Pons (tissue), 1 donor: ENCODE results near the gene MAN1A1.

Experiments used
- DNase-seq: peaks from one replicate; pipeline ENCODE4 v3.0.0-alpha.2; 2016; ENCODE audit warnings: low spot score

The MAN1A1 gene

GRCh38 chr6:119269266-119270103 lies 80.1 kb downstream of the MAN1A1 start:
- DNase-seq, result no peak

DNA sequence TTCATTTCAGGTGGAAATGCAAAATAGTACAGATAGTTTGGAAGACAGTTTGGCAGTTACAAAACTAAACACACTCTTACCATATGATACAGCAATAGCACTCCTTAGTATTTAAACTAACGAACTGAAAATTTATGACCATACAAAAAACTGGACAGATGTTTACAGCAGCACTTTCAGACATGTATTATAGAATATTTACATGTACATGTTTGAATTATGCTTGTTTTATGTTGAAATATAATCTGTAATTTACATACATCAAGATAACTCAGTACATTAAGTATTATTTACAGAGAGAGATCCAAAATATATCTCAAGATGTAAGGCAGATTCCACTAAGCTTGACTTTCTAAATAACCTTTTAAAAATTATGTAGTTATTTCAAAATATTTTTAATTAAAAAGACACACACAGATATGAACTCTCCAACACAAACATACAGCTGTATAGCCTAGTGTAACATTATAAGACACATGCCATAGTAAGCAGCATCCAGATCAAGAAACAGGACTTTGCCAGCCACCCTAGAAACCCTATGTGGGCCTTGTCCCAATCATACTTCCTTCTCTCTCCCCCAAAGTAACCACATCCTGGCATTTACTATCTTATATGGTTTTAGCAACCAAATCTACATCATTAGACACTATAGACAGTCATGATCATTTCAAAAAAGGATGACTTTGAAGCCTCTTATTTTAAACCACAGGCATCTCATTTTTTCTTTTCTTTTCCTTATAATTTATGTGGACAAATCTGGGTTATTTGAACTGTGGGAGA lies 82.2 kb downstream of the MAN1A1 start:
- no peak for DNase-seq

DNA sequence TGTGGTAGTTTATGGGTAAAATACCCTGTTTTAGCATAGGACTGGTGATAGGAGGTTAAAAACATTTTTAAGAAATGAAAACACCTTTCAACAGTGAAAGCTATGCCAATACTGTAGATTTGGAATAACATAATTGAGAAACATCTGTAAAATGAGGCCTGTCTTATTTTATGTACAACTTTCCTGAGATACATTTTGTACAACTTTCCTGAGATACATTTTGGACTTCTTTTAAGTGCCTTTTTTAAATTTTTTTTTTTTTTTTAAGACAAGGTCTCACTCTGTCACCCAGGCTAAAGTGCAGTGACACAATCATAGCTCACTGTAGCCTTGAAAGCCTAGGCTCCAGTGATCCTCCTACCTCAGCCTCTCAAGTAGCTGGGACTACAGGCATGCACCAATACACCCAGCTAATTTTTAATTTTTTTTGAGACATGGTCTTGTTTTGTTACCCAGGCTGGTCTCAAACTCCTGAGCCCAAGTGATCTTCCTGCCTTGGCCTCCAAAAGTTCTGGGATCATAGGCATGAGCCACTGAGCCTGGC lies 84.6 kb downstream of the MAN1A1 start:
- no peak for DNase-seq

- DNase-seq, result no peak
These were observed 86.9 kb downstream of the MAN1A1 start for GRCh38 chr6:119262612-119263011.

GRCh38 chr6:119261944-119262284 lies 87.6 kb downstream of the MAN1A1 start:
- no peak for DNase-seq

- no peak for DNase-seq
These were observed 90.5 kb downstream of the MAN1A1 start for GRCh38 chr6:119259027-119259426.

- DNase-seq, result no peak
These were observed 91.8 kb downstream of the MAN1A1 start for GRCh38 chr6:119257726-119258125.

DNA sequence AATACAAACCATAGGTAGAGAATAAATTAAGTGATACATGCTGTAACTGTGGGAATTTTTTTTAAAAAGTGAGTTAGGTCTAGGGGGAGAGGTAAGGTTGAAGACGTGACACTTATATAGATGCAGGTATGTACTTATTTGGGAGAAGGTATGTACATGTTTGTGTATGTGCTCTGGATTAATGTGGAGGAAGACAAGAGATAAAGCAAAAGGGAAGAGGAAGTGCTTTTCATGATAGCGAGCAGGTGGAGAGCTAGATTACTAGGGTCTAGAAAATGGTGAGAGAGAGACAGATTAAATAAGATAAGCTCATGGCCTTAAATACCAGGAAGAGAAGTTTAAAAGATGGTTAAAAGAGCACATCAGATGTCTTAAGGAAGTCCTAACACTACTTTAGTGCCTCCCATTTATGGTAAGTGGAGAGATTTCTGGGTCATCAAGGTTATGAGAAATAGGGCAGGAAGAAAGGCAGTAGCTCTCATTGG lies 92.5 kb downstream of the MAN1A1 start:
- no peak for DNase-seq

DNA sequence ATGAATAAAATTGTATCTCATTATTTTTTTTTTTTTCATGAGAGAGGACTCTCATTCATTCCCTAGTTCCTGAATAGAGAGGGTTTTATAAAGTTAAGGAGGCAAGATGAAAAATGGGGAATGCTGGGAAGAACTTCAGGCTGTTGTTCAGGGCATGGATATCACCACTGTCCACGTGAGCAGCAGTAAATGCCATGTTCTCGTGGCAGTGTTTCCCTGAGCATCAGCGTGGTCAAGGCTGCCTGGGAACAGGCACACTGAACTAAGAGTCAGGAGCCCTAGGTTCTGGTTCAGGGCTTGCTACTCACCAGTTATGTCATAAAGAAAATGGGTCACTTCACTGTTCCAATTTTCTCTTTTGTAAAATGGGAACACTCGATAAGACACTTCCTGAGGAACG lies 93.2 kb downstream of the MAN1A1 start:
- no peak for DNase-seq

DNA sequence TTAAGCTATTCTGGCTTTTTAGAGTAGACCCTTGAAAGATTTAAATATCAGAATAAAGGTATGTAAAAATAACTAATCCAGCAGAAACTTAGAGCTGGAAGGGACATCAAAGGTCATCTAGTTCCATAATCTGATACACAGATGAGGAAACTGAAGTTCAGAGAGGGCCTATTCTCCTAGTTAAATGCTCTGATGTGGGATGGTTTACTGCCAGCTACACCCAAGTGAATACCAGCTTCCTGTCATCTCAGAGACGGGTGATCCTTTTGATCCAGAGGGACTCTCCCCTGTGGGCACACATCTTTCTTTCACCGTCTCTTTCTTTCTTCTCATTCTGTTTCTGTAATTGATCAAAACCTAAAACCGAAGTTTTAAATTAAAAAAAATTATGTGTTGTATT lies 94.1 kb downstream of the MAN1A1 start:
- no peak for DNase-seq

DNA sequence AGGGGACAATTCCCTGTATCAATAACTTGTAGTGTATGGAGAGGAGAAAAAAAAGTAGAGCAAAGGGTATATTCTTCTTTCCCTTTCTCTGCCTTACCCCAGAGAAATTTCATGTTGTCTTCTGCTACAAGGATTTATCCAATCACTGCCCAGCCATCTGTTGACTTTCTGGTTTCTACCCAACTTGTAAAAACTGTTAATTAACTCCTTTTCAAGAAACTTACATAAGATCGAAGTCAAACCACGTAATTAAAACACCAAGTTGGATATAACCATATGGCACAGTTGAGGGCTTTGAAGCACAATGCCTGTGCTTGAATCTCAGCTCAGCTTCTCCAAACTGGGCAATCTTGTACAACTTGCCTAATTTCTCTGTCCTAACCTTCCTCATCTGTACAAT lies 99.5 kb downstream of the MAN1A1 start:
- no peak for DNase-seq

DNA sequence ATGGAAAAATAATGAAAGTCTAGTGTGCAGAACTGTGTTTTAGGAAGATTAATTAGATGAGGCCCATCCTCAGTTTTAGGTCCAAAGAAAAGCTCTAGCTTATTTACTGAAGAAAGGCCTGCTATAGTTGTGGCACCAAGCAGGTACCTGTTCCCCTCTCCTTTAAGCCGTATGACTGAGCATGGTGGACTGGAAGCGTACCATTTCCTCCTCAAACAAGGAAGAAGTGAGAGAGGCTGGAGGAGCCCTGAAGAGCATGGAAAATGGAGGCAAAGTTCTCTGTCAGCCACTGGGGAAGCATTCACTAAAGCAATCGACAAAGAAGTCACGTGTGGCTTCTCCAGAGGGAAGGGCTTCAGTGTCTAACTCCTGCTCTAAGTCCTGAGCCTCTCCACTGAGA lies 100.2 kb downstream of the MAN1A1 start:
- no peak for DNase-seq

DNA sequence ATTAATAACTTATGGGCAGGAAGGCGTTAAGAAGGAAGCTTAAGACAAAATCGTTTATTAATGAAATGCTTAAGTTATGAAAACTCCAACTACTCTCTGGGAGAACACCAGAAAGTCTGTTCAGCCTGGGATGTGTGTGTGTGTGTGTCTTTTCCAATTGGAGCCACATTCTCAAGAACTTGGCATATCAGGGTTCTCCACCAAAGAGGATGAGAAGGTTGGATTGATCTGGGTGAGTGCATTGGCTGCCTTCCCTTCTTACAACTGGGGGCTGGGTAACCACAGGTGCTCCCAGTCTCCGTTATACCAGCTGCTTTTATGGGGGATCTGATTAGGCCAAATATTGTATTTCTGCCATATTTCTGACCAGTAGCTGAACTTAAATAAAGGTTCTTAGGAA lies 102.1 kb downstream of the MAN1A1 start:
- DNase-seq, result no peak

GRCh38 chr6:119243657-119244056 lies 105.9 kb downstream of the MAN1A1 start:
- DNase-seq, result no peak

- DNase-seq, result no peak
These were observed 106.5 kb downstream of the MAN1A1 start for GRCh38 chr6:119243037-119243436.

DNA sequence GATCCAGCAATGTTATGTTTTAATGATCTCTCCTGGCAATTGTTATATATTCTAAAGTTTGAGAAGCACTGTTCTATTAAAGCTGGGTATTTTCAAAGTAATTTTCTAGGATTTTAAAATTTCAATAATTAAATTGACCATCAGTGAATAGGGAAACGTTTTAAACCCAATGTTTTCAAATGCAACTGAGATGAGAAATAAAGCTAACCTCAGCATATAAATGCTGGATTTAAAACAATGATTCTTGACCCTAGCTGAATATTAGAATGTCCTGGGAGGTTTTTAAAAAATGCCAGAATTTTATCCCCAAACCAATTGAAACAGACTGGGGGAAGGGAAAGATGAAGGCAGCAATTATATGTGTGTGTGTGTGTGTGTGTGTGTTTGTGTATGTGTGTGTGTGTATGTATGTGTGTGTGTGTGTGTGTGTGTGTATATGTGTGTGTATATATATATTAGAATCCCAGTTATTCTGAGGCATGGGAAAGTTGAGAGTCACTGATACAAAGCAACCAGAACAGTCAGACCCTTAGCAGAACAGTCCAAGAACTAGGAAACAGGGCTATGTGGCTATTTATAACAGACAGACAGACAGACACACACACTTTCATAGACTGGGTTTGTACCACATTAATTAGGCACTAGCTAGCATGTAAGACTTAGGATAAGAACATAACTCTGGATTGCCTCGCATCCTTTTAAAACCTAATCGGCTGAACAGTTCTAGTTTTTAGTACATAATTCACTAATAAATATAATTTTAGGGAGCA lies 107.8 kb downstream of the MAN1A1 start:
- no peak for DNase-seq

- no peak for DNase-seq
These were observed 108.5 kb downstream of the MAN1A1 start for GRCh38 chr6:119241111-119241465.

DNA sequence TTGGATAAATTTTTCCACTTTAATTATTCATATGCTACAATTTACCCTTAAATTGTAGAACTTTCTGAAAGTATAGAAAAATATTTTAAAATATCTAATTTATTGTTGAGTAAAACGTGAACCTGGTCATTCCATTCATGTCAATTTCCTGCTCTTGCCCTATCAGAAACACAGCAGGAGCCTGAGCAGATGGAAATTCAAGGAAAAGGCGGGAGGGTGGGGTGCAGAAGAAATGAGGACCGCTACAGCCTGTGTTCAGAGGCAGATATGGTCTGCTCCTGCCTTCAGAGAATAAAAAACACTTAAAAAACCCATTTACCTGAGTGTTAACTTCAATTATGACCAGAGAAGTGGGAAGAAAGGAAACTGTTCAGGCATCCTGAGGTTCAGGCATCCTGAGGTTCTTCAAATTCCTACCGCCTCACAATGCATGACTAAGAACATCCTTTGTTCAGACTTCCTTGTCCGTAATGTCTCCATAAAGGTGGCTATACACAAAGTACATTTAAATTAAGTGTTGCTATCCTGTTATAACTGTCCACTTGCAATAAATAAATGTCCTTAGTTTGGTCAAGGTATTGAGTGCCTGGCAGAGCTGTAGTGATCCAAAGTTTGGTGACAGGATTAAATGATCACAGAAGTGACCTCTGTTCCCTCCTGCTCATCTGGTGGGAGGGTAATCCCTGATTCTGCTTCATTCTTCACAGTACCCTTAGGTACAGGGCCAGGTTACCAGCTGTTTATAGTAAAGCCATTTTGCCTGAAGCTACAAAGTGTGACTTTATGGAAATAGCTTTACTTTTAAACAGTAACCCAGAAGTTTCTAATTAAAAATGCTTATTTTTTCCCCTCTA lies 109.1 kb downstream of the MAN1A1 start:
- no peak for DNase-seq

- no peak for DNase-seq
These were observed 112.3 kb downstream of the MAN1A1 start for GRCh38 chr6:119237177-119237715.

DNA sequence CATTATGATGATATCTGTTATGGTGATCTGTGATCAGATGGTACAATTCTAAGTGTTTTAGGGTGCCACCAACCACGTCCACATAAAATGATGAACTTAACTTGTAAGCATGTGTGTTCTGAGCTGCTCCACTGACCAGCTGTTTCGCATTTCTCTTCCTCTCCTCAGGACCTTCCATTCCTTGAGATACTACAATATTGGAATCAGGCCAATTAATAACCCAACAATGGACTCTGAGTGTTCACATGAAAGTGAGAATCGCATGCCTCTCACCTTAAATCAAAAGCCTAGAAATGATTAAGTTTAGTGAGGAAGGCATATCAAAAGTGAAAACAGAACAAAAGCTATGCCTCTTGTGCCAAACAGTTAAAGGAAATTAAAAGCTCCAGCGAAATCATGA lies 114.6 kb downstream of the MAN1A1 start:
- no peak for DNase-seq

DNA sequence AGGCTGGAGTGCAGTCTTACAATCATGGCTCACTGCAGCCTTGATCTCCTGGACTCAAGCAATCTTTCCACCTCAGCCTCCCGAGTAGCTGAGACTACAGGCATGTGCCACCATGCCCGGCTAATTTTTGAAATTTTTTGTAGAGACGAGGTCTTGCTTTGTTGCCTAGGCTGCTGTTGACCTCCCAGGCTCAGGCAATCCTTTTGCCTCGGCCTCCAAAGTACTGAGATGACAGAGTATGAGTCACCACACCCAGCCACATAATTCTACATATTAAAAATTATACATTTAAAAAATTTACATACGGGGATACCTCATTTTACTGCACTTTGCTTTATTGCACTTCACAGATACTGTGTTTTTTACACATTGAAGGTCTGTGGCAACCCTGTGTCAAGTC lies 115.1 kb downstream of the MAN1A1 start:
- no peak for DNase-seq
